ENCODE results near the gene MAFB.
A peak's percentile ranks its signal among the peaks of the same experiment; 100 is the strongest.

MAFB gene

DNA sequence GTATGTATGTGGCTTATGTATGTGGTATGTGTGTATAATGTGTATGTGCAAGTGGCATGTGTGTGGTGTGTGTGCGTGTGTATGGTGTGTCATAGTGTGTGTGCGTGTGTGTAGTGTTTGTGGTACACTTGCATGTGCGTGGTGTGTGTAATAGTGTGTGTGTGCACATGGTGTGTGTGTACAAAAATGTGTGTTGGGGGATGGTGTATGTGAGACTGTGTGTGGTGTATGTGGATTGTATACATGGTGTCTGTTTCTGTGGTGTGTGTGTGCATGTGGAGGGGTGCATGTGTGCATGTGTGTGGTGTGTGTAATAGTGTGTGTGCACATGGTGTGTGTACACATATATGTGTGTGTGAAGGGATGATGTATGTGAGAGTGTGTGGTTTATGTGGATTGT, 21.5 kb downstream of the MAFB start:
- POLR2A ChIA-PET (ENCODE audit: low non-redundant PET), result no interaction called here
- H3K27ac ChIP-seq, result no peak overlapping the region
- no peak for DNase-seq (ENCODE audit: low spot score)
- TF ChIP-seq, protein P1, sequence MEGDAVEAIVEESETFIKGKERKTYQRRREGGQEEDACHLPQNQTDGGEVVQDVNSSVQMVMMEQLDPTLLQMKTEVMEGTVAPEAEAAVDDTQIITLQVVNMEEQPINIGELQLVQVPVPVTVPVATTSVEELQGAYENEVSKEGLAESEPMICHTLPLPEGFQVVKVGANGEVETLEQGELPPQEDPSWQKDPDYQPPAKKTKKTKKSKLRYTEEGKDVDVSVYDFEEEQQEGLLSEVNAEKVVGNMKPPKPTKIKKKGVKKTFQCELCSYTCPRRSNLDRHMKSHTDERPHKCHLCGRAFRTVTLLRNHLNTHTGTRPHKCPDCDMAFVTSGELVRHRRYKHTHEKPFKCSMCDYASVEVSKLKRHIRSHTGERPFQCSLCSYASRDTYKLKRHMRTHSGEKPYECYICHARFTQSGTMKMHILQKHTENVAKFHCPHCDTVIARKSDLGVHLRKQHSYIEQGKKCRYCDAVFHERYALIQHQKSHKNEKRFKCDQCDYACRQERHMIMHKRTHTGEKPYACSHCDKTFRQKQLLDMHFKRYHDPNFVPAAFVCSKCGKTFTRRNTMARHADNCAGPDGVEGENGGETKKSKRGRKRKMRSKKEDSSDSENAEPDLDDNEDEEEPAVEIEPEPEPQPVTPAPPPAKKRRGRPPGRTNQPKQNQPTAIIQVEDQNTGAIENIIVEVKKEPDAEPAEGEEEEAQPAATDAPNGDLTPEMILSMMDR (conservative IDR thresholded peaks at IDR 0.05; ENCODE audit: low read depth), result no peak
- CTCF ChIA-PET, result interaction anchor here (0.6 to 1.0 kb wide), 2 partner anchors 13 to 21 kb away, joined by 4 to 6 read pairs; no protein-coding TSS in a partner anchor

DNA sequence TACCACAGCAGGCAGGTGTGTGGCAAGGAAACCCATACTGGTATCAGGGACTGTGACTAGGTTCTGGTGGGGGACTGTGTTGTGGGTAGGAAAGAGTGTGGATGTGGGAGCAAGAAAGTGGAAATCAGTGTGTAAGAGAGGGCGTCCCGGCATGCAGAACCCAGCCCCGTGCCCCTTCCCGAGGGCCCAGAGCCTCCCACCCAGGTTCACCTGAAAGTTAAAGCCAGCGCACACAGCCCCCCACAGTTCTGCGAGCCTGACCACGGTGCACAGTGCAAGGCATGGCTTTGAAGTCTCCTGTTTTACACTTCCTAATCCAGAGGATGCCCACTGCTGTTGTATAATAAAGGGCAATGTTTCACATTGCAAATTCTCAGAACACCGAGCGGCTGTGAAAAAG, 22.7 kb downstream of the MAFB start:
- no peak overlapping the region for H3K27ac ChIP-seq
- CTCF ChIA-PET, result no interaction called here
- TF ChIP-seq, protein P1 (conservative IDR thresholded peaks at IDR 0.05; ENCODE audit: low read depth), result no peak
- no peak for DNase-seq (ENCODE audit: low spot score)
- POLR2A ChIA-PET (ENCODE audit: low non-redundant PET), result no interaction called here

DNA sequence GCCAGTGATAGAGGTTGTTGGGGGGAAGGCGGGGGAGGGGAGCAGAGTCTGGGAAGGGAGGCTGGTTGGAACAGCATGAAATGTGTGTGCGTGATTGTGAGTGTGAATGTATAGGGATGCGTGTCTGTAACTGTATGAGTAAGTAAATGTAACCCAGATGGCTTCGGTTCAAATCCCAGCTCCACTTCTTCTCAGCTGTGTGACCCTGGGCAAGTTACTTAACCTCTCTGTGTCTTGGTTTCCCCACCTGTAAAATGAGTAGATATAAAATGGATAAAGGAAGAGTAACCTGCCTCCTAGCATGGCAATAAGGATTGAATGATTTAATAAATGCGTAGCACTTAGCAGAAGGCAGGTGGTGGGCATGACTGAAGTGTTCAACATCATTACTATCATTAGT, 24.1 kb downstream of the MAFB start:
- CTCF ChIA-PET, result interaction anchor here (1.0 kb wide), 1 partner anchor 11 kb away, joined by 3 read pairs; no protein-coding TSS in a partner anchor
- DNase-seq (ENCODE audit: low spot score), result no peak
- no peak overlapping the region for H3K27ac ChIP-seq

DNA sequence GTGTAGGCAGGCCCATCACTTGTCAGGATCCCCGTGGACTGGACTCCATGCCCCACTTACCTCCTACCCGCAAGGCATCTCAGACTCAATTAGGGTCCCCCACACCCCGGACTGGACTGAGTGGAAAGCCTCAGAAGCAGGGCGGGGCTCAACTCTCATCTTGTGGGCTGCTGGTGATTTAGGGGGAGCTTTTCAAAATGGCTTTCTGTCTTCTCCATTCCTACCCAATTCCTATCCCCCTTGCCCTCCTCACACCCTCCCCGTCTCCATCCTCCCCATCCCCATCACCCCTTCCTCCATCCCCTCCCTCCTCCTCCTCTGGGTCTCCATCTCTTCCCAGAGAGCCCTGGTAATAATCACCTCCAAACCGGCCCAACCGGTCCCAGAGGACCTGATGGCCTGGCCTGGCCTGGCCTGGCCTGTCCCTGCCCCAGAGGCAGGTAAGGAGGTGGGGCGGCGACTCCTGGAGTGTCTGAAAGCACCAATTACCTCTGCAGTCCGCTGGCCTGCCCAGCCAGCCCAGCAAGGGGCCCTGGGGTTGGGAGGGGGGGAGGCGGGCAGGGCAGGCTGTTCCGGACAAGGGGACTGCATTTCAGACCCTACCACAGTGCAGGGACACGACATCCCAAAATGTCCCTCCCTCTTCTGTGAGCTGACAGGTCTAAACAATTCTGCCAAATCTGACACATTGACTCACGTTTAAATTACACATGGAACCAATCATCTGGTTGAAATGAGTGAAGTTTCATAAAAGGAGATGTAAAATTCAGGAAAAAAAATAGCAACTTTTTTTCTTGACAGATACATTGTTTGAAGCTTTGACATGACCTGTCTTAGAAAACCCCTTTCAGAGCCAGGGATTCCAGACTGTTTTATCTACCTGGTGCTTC, 24.8 kb downstream of the MAFB start:
- peak; percentile 66 for DNase-seq (ENCODE audit: low spot score)
- H3K27ac ChIP-seq, result no peak overlapping the region
- ChIA-PET POLR2A (ENCODE audit: low non-redundant PET) (interaction anchor here (0.8 kb wide), 1 partner anchor 24 kb away, joined by 5 read pairs; no protein-coding TSS in a partner anchor), CTCF (interaction anchor here (0.6 to 1.0 kb wide), 4 partner anchors 11 to 380 kb away, joined by 3 read pairs; no protein-coding TSS in a partner anchor)
- TF ChIP-seq, protein P1 (conservative IDR thresholded peaks at IDR 0.05; ENCODE audit: low read depth), result no peak

More for the DNA sequence above, 24.1 kb downstream of the MAFB start:
- POLR2A ChIA-PET (ENCODE audit: low non-redundant PET), result interaction anchor here (0.8 kb wide), 1 partner anchor 23 kb away, joined by 5 read pairs; no protein-coding TSS in a partner anchor
- TF ChIP-seq, protein P1 (conservative IDR thresholded peaks at IDR 0.05; ENCODE audit: low read depth), result no peak

DNA sequence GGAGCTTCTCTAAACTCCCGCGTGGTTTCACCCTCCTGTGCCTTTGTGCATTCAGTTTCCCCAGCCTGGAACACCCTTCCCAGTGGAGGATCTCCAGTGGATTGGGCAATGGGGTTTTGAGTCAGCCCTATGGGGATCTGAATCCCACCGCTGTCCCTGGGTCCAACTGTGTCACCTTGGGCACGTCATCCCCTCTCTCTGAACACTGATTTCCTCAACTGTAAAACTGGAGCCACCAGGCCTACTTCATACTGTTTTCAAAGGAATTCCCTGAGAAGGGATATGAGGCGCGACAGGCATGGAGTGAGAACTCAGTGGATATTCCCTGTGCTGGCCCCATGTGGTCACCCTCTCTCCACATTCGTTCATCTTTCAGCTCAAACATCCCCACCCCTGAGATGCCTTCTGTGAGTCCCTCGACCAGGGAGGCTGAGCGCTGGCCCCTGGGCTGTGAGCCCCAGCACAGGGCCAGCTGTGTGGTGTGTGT, 25.7 kb downstream of the MAFB start:
- DNase-seq (ENCODE audit: low spot score), result no peak
- CTCF ChIA-PET, result interaction anchor here (0.6 to 1.0 kb wide), 3 partner anchors 16 to 380 kb away, joined by 3 read pairs; no protein-coding TSS in a partner anchor
- TF ChIP-seq, protein P1 (conservative IDR thresholded peaks at IDR 0.05; ENCODE audit: low read depth), result no peak
- POLR2A ChIA-PET (ENCODE audit: low non-redundant PET), result no interaction called here
- no peak overlapping the region for H3K27ac ChIP-seq

DNA sequence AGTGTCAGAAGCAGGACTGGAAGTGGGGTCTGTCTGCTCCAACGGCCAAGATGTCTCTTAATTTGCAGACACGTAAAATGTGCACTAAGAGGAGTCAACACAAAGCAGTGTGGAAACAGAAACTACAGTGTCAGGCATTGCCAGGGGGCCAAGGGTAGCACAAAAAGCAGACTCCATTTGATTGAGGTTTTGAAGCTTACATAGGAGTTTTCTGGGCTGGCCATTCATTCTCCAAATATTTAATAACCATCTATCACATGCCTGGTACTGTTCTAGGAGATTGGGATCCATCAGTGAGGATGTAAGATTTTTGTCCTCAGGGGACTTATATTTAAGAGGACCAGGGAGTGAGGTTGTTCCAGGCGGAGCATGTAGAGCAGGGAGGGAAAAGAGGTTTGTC, 29.5 kb downstream of the MAFB start:
- H3K27ac ChIP-seq, result no peak overlapping the region
- ChIA-PET POLR2A (ENCODE audit: low non-redundant PET) (no interaction called here), CTCF (interaction anchor here (0.5 kb wide), 1 partner anchor 339 kb away, joined by 3 read pairs; no protein-coding TSS in a partner anchor)
- TF ChIP-seq, protein P1 (conservative IDR thresholded peaks at IDR 0.05; ENCODE audit: low read depth), result no peak
- no peak for DNase-seq (ENCODE audit: low spot score)
